ENCODE data around the gene TMEM52. TPM values are rescaled to one million over a fixed set of nuclear protein-coding genes. Genes with fewer than 3 reads are reported as not detected.

Gene TMEM52
- total RNA-seq, 1 donor from 2014 or later = 1.4 TPM

- Mint-ChIP-seq H3K27ac (ENCODE audit: unreplicated experiment) (no peak overlapping the region), H3K36me3 (ENCODE audit: low read depth, unreplicated experiment) (no peaks in the 10 kb centered on the region), H3K4me1 (ENCODE audit: low read depth, unreplicated experiment) (peaks cover 8% of the 10 kb centered on the region), H3K4me3 (ENCODE audit: unreplicated experiment) (no peak overlapping the region), H3K27me3 (ENCODE audit: low read depth, unreplicated experiment) (peaks cover 4% of the 10 kb centered on the region), H3K9me3 (ENCODE audit: unreplicated experiment) (no peaks in the 10 kb centered on the region)
- no peak for TF ChIP-seq CTCF (IDR thresholded peaks at IDR 0.05; ENCODE audit: insufficient read depth, low read depth, low read length)
- no peak for TF ChIP-seq EZH2 (IDR thresholded peaks at IDR 0.05; ENCODE audit: insufficient read depth, low read length)
- H2AFZ ChIP-seq (ENCODE audit: low read depth, low read length) = no peak overlapping the region
- DNase-seq (ENCODE audit: low read depth) = no peak
- peaks cover 3% of the 10 kb centered on the region for H3K4me1 ChIP-seq (ENCODE audit: insufficient read depth, low read length)
- H3K4me2 ChIP-seq (ENCODE audit: low read length) = no peak overlapping the region
- no peaks in the 10 kb centered on the region for H3K36me3 ChIP-seq (ENCODE audit: insufficient read depth, low read length)
- no peak overlapping the region for H3K9ac ChIP-seq (ENCODE audit: low read length)
- H3K27me3 ChIP-seq (ENCODE audit: insufficient read depth, low read length) = no peaks in the 10 kb centered on the region
- no peaks in the 10 kb centered on the region for H4K20me1 ChIP-seq (ENCODE audit: insufficient read depth, low read length)
- H3K9me3 ChIP-seq (ENCODE audit: insufficient read depth, low read depth, low read length) = no peaks in the 10 kb centered on the region
- no peak overlapping the region for H3K27ac ChIP-seq (ENCODE audit: low read depth, low read length)
- peaks cover 2% of the 10 kb centered on the region for H3K79me2 ChIP-seq (ENCODE audit: insufficient read depth, low read length)
- H3K4me3 ChIP-seq (ENCODE audit: insufficient read depth, low read depth, low read length) = no peak overlapping the region
- no peak for FAIRE-seq
These were observed 15.9 kb downstream of the TMEM52 start for GRCh38 chr1:1903224-1903623.

GRCh38 chr1:1901641-1902294 is 17.3 kb downstream of the TMEM52 start:
- TF ChIP-seq EZH2 (IDR thresholded peaks at IDR 0.05; ENCODE audit: insufficient read depth, low read length) (no peak), CTCF (IDR thresholded peaks at IDR 0.05; ENCODE audit: insufficient read depth, low read depth, low read length) (no peak)
- H3K27me3 Mint-ChIP-seq (ENCODE audit: low read depth, unreplicated experiment) = peaks cover 4% of the 10 kb centered on the region
- H3K36me3 ChIP-seq (ENCODE audit: insufficient read depth, low read length) = no peaks in the 10 kb centered on the region
- H3K4me3 ChIP-seq (ENCODE audit: insufficient read depth, low read depth, low read length) = no peak overlapping the region
- no peak for DNase-seq (ENCODE audit: low read depth)
- no peak overlapping the region for H3K9ac ChIP-seq (ENCODE audit: low read length)
- no peaks in the 10 kb centered on the region for H3K9me3 ChIP-seq (ENCODE audit: insufficient read depth, low read depth, low read length)
- H3K36me3 Mint-ChIP-seq (ENCODE audit: low read depth, unreplicated experiment) = no peaks in the 10 kb centered on the region
- no peaks in the 10 kb centered on the region for H3K9me3 Mint-ChIP-seq (ENCODE audit: unreplicated experiment)
- H3K4me2 ChIP-seq (ENCODE audit: low read length) = no peak overlapping the region
- H3K27me3 ChIP-seq (ENCODE audit: insufficient read depth, low read length) = no peaks in the 10 kb centered on the region
- peaks cover 3% of the 10 kb centered on the region for H3K4me1 ChIP-seq (ENCODE audit: insufficient read depth, low read length)
- no peak overlapping the region for H3K27ac Mint-ChIP-seq (ENCODE audit: unreplicated experiment)
- no peaks in the 10 kb centered on the region for H3K79me2 ChIP-seq (ENCODE audit: insufficient read depth, low read length)
- H4K20me1 ChIP-seq (ENCODE audit: insufficient read depth, low read length) = no peaks in the 10 kb centered on the region
- no peak overlapping the region for H3K4me3 Mint-ChIP-seq (ENCODE audit: unreplicated experiment)
- no peak overlapping the region for H3K27ac ChIP-seq (ENCODE audit: low read depth, low read length)
- peaks cover 5% of the 10 kb centered on the region for H3K4me1 Mint-ChIP-seq (ENCODE audit: low read depth, unreplicated experiment)
- no peak for FAIRE-seq
- no peak overlapping the region for H2AFZ ChIP-seq (ENCODE audit: low read depth, low read length)

GRCh38 chr1:1900883-1901640 is 18.0 kb downstream of the TMEM52 start:
- peaks cover 4% of the 10 kb centered on the region for H3K27me3 Mint-ChIP-seq (ENCODE audit: low read depth, unreplicated experiment)
- Histone ChIP-seq H3K27me3 (ENCODE audit: insufficient read depth, low read length) (no peaks in the 10 kb centered on the region), H3K4me1 (ENCODE audit: insufficient read depth, low read length) (peaks cover 3% of the 10 kb centered on the region), H3K9ac (ENCODE audit: low read length) (no peak overlapping the region), H3K36me3 (ENCODE audit: insufficient read depth, low read length) (no peaks in the 10 kb centered on the region), H3K9me3 (ENCODE audit: insufficient read depth, low read depth, low read length) (no peaks in the 10 kb centered on the region), H3K27ac (ENCODE audit: low read depth, low read length) (no peak overlapping the region), H3K79me2 (ENCODE audit: insufficient read depth, low read length) (no peaks in the 10 kb centered on the region), H4K20me1 (ENCODE audit: insufficient read depth, low read length) (no peaks in the 10 kb centered on the region), H2AFZ (ENCODE audit: low read depth, low read length) (no peak overlapping the region), H3K4me2 (ENCODE audit: low read length) (no peak overlapping the region), H3K4me3 (ENCODE audit: insufficient read depth, low read depth, low read length) (no peak overlapping the region)
- TF ChIP-seq CTCF (IDR thresholded peaks at IDR 0.05; ENCODE audit: insufficient read depth, low read depth, low read length) = no peak
- no peak for TF ChIP-seq EZH2 (IDR thresholded peaks at IDR 0.05; ENCODE audit: insufficient read depth, low read length)
- DNase-seq (ENCODE audit: low read depth) = no peak
- no peaks in the 10 kb centered on the region for H3K36me3 Mint-ChIP-seq (ENCODE audit: low read depth, unreplicated experiment)
- FAIRE-seq = no peak
- H3K4me1 Mint-ChIP-seq (ENCODE audit: low read depth, unreplicated experiment) = peaks cover 2% of the 10 kb centered on the region
- H3K9me3 Mint-ChIP-seq (ENCODE audit: unreplicated experiment) = no peaks in the 10 kb centered on the region
- H3K4me3 Mint-ChIP-seq (ENCODE audit: unreplicated experiment) = no peak overlapping the region
- H3K27ac Mint-ChIP-seq (ENCODE audit: unreplicated experiment) = no peak overlapping the region
